Measurements from ENCODE around the gene ESCO1. TPM values are rescaled to one million over a fixed set of nuclear protein-coding genes. Genes with fewer than 3 reads are reported as not detected.

The ESCO1 gene
- total and polyA plus RNA-seq, 2 of the 4 experiments (the other 2 are of a cell fraction): 3.1 to 4.5 TPM

- intact Hi-C loops (cut with micrococcal nuclease): no loop called here
- no peaks in the 10 kb centered on the region for H3K27me3 ChIP-seq (ENCODE audit: control insufficient read depth, insufficient read depth, low read length)
Observed at GRCh38 chr18:21605213-21605612, 4.7 kb upstream of the ESCO1 start.

More at GRCh38 chr18:21605213-21605612, 4.7 kb upstream of the ESCO1 start:
- Histone ChIP-seq H3K4me2 (ENCODE audit: low read depth, low read length) (peak overlapping the region; percentile 87; the same call in 1 of the 2 replicates), H2BK5ac (ENCODE audit: low read depth, low read length, poor library complexity, severe bottlenecking) (peak overlapping the region; percentile 17), H4K5ac (ENCODE audit: low read depth, low read length) (no peak overlapping the region; the same call in 1 of the 2 replicates), H3K4ac (ENCODE audit: low read depth, low read length) (no peak overlapping the region), H3K79me1 (ENCODE audit: low read depth in 1 of 2, low read length in 2 of 2) (peaks cover 0 to 2% of the 10 kb centered on the region in 2 experiments; a peak in 2 of 4 replicates), H3K56ac (ENCODE audit: extremely low read depth, insufficient read depth, low read length) (no peak overlapping the region; the same call in 1 of the 2 replicates), H3K4me3 (ENCODE audit: insufficient read depth, low read depth, low read length) (no peak overlapping the region), H2AK5ac (ENCODE audit: low read depth, low read length) (no peak overlapping the region), H3K9ac (ENCODE audit: low read depth, low read length) (no peak overlapping the region), H3K9me1 (ENCODE audit: insufficient read depth, low read length) (no peaks in the 10 kb centered on the region), H3K18ac (ENCODE audit: low read depth, low read length) (no peak overlapping the region), H4K8ac (ENCODE audit: low read depth in 2 of 2, low read length in 2 of 2) (peak overlapping the region in 1 of 2 experiments; percentile 63; a peak in 2 of 4 replicates), H3K9me3 (ENCODE audit: control insufficient read depth, insufficient read depth, low read length) (no peaks in the 10 kb centered on the region), H2AFZ (replicated peaks; ENCODE audit: low read length, poor library complexity) (no peak overlapping the region), H2BK20ac (ENCODE audit: low read depth, low read length) (no peak overlapping the region), H2BK15ac (ENCODE audit: low read depth, low read length) (no peak overlapping the region), H3K36me3 (ENCODE audit: control insufficient read depth, insufficient read depth, low read length) (no peaks in the 10 kb centered on the region), H3K14ac (replicated peaks; ENCODE audit: low read depth, low read length) (no peak overlapping the region), H3K4me1 (ENCODE audit: control insufficient read depth, insufficient read depth, low read length) (0 out of 2 replicates have a peak, but pooled peaks cover 3% of the 10 kb centered on the region), H3K27ac (ENCODE audit: insufficient read depth, low read length) (no peak overlapping the region), H3K23ac (ENCODE audit: low read depth, low read length) (no peak overlapping the region), H4K91ac (ENCODE audit: insufficient read depth, low read depth, low read length) (no peak overlapping the region), H4K20me1 (ENCODE audit: insufficient read depth, low read length) (no peaks in the 10 kb centered on the region), H2AK9ac (replicated peaks; ENCODE audit: low read depth, low read length, poor library complexity) (no peak overlapping the region), H2BK120ac (ENCODE audit: low read depth, low read length) (no peak overlapping the region)
- dilution Hi-C loops (cut with HindIII; ENCODE audit: low sequenced_read_pairs, unreplicated experiment): no loop called here
- DNase-seq (no peak), ATAC-seq (ENCODE audit: low read depth) (no peak)
- no TSS peak for BruUV-seq (replicated peaks)
- in situ Hi-C loops (cut with MboI; ENCODE audit: low sequenced_read_pairs): no loop called here
- ChIA-PET CTCF (interaction anchor here (0.6 kb wide), 1 partner anchor 148 kb away, joined by 3 read pairs; no protein-coding TSS in a partner anchor), POLR2A (ENCODE audit: unreplicated experiment) (no interaction called here)
- TF ChIP-seq BHLHE40 (IDR thresholded peaks at IDR 0.05; ENCODE audit: low read depth, low read length) (no peak), RAD21 (IDR thresholded peaks at IDR 0.05; ENCODE audit: low read length) (no peak), USF2 (IDR thresholded peaks at IDR 0.05; ENCODE audit: low read depth, low read length) (no peak), CTCF (conservative IDR thresholded peaks at IDR 0.05; ENCODE audit: low read depth, low read length) (no peak), CHD1 (IDR thresholded peaks at IDR 0.05; ENCODE audit: low read depth, low read length) (no peak), RFX5 (IDR thresholded peaks at IDR 0.05; ENCODE audit: low read depth, low read length) (no peak), CEBPB (IDR thresholded peaks at IDR 0.05; ENCODE audit: low read depth, low read length) (no peak), NFE2L2 (IDR thresholded peaks at IDR 0.05; ENCODE audit: low read depth, low read length) (no peak), FOS (IDR thresholded peaks at IDR 0.05; ENCODE audit: low read depth, low read length) (no peak), MAZ (IDR thresholded peaks at IDR 0.05; ENCODE audit: borderline replicate concordance, low read depth, low read length) (no peak), RCOR1 (IDR thresholded peaks at IDR 0.05; ENCODE audit: insufficient replicate concordance, low read length) (no peak), MXI1 (IDR thresholded peaks at IDR 0.05; ENCODE audit: borderline replicate concordance, low read depth, low read length) (no peak), SMC3 (IDR thresholded peaks at IDR 0.05; ENCODE audit: low read depth, low read length) (no peak), MAFK (IDR thresholded peaks at IDR 0.05; ENCODE audit: low read depth, low read length) (no peak), ELK1 (IDR thresholded peaks at IDR 0.05; ENCODE audit: borderline replicate concordance, low read depth, low read length) (no peak)

Measured in IMR-90 (cell line).